HepG2 (cell line): ENCODE data around the gene LOXL3. TPM values are rescaled to one million over a fixed set of nuclear protein-coding genes. Genes with fewer than 3 reads are reported as not detected.

Experiments used
- ATAD3A ChIP-seq: sonication (generic); formaldehyde crosslinking; IDR thresholded peaks from 2 replicates; pipeline ENCODE4 v1.4.0; 2020; ENCODE audit warnings: missing genetic modification reagents
- ELK4 ChIP-seq: sonication (generic); formaldehyde crosslinking; IDR thresholded peaks from 2 replicates; pipeline ENCODE4 v1.9.0; 2021; ENCODE audit warnings: missing genetic modification reagents, borderline replicate concordance
- FOXP1 ChIP-seq, 2 experiments: fragments of 450-650 bp in 1 of 2; IDR thresholded peaks; 2 replicates each; pipeline ENCODE4 v1.6.1; 2017 to 2018; ENCODE audit warnings: antibody characterized with exemption in 1 of 2
- HINFP ChIP-seq: sonication (generic); formaldehyde crosslinking; IDR thresholded peaks from 2 replicates; pipeline ENCODE4 v1.4.0; 2020; ENCODE audit warnings: low read depth, mild to moderate bottlenecking, missing genetic modification reagents
- KDM5B ChIP-seq: sonication (generic); formaldehyde crosslinking; IDR thresholded peaks from 2 replicates; pipeline ENCODE4 v1.4.0; 2020; ENCODE audit warnings: missing genetic modification reagents, mild to moderate bottlenecking, borderline replicate concordance
- MIER3 ChIP-seq: IDR thresholded peaks from 2 replicates; pipeline ENCODE4 v1.6.1; 2016; ENCODE audit warnings: missing compliant biosample characterization, borderline replicate concordance
- PCBP1 ChIP-seq: fragments of 200-400 bp; formaldehyde crosslinking; IDR thresholded peaks from 2 replicates; pipeline ENCODE4 v1.6.1; 2017; ENCODE audit warnings: mild to moderate bottlenecking, low read depth, low read length, borderline replicate concordance
- REPIN1 ChIP-seq: sonication (generic); formaldehyde crosslinking; IDR thresholded peaks from 2 replicates; pipeline ENCODE4 v1.8.0; 2022; ENCODE audit warnings: missing genetic modification reagents, low read depth, mild to moderate bottlenecking, borderline replicate concordance
- STAG1 ChIP-seq: sonication (generic); formaldehyde crosslinking; IDR thresholded peaks from 2 replicates; pipeline ENCODE4 v1.4.0; 2020; ENCODE audit warnings: missing genetic modification reagents
- TGIF2 ChIP-seq: IDR thresholded peaks from 2 replicates; pipeline ENCODE4 v1.6.1; 2016; ENCODE audit warnings: control low read depth, missing compliant biosample characterization
- ZC3H13 ChIP-seq: sonication (generic); formaldehyde crosslinking; IDR thresholded peaks from 2 replicates; pipeline ENCODE4 v1.8.1; 2023; ENCODE audit warnings: mild to moderate bottlenecking, missing genetic modification reagents, moderate library complexity
- ZFP36L1 ChIP-seq: sonication (generic); formaldehyde crosslinking; IDR thresholded peaks from 2 replicates; pipeline ENCODE4 v1.8.0; 2022; ENCODE audit warnings: mild to moderate bottlenecking, missing genetic modification reagents, moderate library complexity
- ZFY ChIP-seq: sonication (generic); formaldehyde crosslinking; IDR thresholded peaks from 2 replicates; pipeline ENCODE4 v1.4.0; 2020; ENCODE audit warnings: missing genetic modification reagents
- ZNF274 ChIP-seq: sonication (generic); formaldehyde crosslinking; IDR thresholded peaks from 2 replicates; pipeline ENCODE4 v1.5.1; 2020; ENCODE audit warnings: mild to moderate bottlenecking, missing genetic modification reagents
- ZNF276 ChIP-seq: sonication (generic); formaldehyde crosslinking; IDR thresholded peaks from 2 replicates; pipeline ENCODE4 v1.4.0; 2020; ENCODE audit warnings: mild to moderate bottlenecking, low read depth, missing genetic modification reagents
- ZNF367 ChIP-seq: sonication (generic); formaldehyde crosslinking; IDR thresholded peaks from 2 replicates; pipeline ENCODE4 v1.4.0; 2020; ENCODE audit warnings: missing genetic modification reagents, borderline replicate concordance
- ZNF431 ChIP-seq: sonication (generic); formaldehyde crosslinking; IDR thresholded peaks from 2 replicates; pipeline ENCODE4 v1.9.0; 2022; ENCODE audit warnings: missing genetic modification reagents, low read depth, mild to moderate bottlenecking, borderline replicate concordance
- ZNF746 ChIP-seq: sonication (generic); formaldehyde crosslinking; IDR thresholded peaks from 2 replicates; pipeline ENCODE4 v1.8.0; 2022; ENCODE audit warnings: mild to moderate bottlenecking, missing genetic modification reagents
- polyA plus RNA-seq, 8 experiments: library from polyadenylated mRNA; depleted of rRNA in 3 of 8; stranded (reverse) in 7 of 8; unstranded in 1 of 8; fragments of >200 nt; fragmentation: Illumina TruSeq in 4 of 8; extraction: Trizol in 4 of 8; gene quantifications; 2 replicates each; pipeline versions ENCODE4 v1.2.1 to v1.2.3, GENCODE V29; 2011 to 2016; ENCODE audit warnings: low read depth in 4 of 8, missing spikeins in 1 of 8, mixed read lengths in 1 of 8; ENCODE audit not compliant: insufficient read depth in 1 of 8
- total RNA-seq, 5 experiments: library from RNA; depleted of rRNA; stranded (reverse); fragments of >200 nt; fragmentation: Illumina TruSeq; extraction: Trizol; gene quantifications; 2 replicates each; pipeline ENCODE4 v1.2.3, GENCODE V29; 2016; ENCODE audit warnings: low read depth in 1 of 5
- TF ChIP-seq, protein P1 (sequence below): sonication (generic); formaldehyde crosslinking; IDR thresholded peaks from 2 replicates; pipeline ENCODE4 v1.4.0; 2020; ENCODE audit warnings: missing genetic modification reagents
- TF ChIP-seq, protein P2 (sequence below): sonication (generic); formaldehyde crosslinking; IDR thresholded peaks from 2 replicates; pipeline ENCODE4 v1.4.0; 2020; ENCODE audit warnings: missing genetic modification reagents

LOXL3 gene
- total and polyA plus RNA-seq, 2 of the 13 experiments (the other 11 are each of a cell fraction or from before 2014, with no cell fraction given) = 0.55 to 6.5 TPM

- TF ChIP-seq ZNF276 (no peak), PCBP1 (0 out of 2 replicates have a peak, but pooled peaks have one; percentile 51), HINFP (CRISPR knock-in tag) (peak; percentile 15; the same call in 1 of the 2 replicates), ZC3H13 (CRISPR knock-in tag) (no peak), TGIF2 (CRISPR knock-in tag) (no peak), ZNF274 (CRISPR knock-in tag) (peak; percentile 73; the same call in 1 of the 2 replicates), ZNF367 (CRISPR knock-in tag) (no peak), MIER3 (CRISPR knock-in tag) (no peak), FOXP1 (IDR thresholded peaks at IDR 0.05) (no peak), FOXP1 (CRISPR knock-in tag; IDR thresholded peaks at IDR 0.05) (peak; percentile 11; the same call in 1 of the 2 replicates), REPIN1 (CRISPR knock-in tag) (no peak), ZFY (CRISPR knock-in tag) (peak; percentile 2; the same call in 1 of the 2 replicates), STAG1 (CRISPR knock-in tag) (no peak), ZNF746 (CRISPR knock-in tag) (no peak), ATAD3A (no peak), KDM5B (CRISPR knock-in tag) (peak; percentile 46; the same call in 1 of the 2 replicates), ELK4 (CRISPR knock-in tag) (no peak), ZFP36L1 (CRISPR knock-in tag) (no peak), ZNF431 (CRISPR knock-in tag) (0 out of 2 replicates have a peak, but pooled peaks have one; percentile 43)
- TF ChIP-seq, protein P1, sequence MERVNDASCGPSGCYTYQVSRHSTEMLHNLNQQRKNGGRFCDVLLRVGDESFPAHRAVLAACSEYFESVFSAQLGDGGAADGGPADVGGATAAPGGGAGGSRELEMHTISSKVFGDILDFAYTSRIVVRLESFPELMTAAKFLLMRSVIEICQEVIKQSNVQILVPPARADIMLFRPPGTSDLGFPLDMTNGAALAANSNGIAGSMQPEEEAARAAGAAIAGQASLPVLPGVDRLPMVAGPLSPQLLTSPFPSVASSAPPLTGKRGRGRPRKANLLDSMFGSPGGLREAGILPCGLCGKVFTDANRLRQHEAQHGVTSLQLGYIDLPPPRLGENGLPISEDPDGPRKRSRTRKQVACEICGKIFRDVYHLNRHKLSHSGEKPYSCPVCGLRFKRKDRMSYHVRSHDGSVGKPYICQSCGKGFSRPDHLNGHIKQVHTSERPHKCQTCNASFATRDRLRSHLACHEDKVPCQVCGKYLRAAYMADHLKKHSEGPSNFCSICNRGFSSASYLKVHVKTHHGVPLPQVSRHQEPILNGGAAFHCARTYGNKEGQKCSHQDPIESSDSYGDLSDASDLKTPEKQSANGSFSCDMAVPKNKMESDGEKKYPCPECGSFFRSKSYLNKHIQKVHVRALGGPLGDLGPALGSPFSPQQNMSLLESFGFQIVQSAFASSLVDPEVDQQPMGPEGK (CRISPR knock-in tag) = peak; percentile 47
- TF ChIP-seq, protein P2, sequence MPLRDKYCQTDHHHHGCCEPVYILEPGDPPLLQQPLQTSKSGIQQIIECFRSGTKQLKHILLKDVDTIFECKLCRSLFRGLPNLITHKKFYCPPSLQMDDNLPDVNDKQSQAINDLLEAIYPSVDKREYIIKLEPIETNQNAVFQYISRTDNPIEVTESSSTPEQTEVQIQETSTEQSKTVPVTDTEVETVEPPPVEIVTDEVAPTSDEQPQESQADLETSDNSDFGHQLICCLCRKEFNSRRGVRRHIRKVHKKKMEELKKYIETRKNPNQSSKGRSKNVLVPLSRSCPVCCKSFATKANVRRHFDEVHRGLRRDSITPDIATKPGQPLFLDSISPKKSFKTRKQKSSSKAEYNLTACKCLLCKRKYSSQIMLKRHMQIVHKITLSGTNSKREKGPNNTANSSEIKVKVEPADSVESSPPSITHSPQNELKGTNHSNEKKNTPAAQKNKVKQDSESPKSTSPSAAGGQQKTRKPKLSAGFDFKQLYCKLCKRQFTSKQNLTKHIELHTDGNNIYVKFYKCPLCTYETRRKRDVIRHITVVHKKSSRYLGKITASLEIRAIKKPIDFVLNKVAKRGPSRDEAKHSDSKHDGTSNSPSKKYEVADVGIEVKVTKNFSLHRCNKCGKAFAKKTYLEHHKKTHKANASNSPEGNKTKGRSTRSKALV (CRISPR knock-in tag) = no peak
Observed at GRCh38 chr2:74552914-74553811, 579 bp downstream of the LOXL3 start (continued).
